Tibial nerve (tissue), 4 donors: Measurements from ENCODE around the gene LBP.

Experiments used
- EP300 ChIP-seq, 2 donors: sonication (generic); formaldehyde crosslinking; IDR thresholded peaks; one replicate each; pipeline ENCODE4 v1.6.1; 2017; ENCODE audit warnings: antibody characterized with exemption in 2 of 2, mild to moderate bottlenecking in 1 of 2
- POLR2A ChIP-seq, 2 donors: fragments of 450-650 bp; IDR thresholded peaks; one replicate each; pipeline ENCODE4 v1.6.1; 2017; ENCODE audit warnings: antibody characterized with exemption in 2 of 2, mild to moderate bottlenecking in 2 of 2, moderate library complexity in 2 of 2
- TF ChIP-seq, protein P1 (sequence below), 5 experiments: fragments of 200-600 bp in 3 of 5; fragments of 450-650 bp in 2 of 5; sonication (generic) in 3 of 5; IDR thresholded peaks; one replicate each; pipeline ENCODE4 v1.5.1; 2016 to 2019; ENCODE audit warnings: antibody characterized with exemption in 5 of 5, mild to moderate bottlenecking in 3 of 5, moderate library complexity in 2 of 5

- TF ChIP-seq, protein P1, sequence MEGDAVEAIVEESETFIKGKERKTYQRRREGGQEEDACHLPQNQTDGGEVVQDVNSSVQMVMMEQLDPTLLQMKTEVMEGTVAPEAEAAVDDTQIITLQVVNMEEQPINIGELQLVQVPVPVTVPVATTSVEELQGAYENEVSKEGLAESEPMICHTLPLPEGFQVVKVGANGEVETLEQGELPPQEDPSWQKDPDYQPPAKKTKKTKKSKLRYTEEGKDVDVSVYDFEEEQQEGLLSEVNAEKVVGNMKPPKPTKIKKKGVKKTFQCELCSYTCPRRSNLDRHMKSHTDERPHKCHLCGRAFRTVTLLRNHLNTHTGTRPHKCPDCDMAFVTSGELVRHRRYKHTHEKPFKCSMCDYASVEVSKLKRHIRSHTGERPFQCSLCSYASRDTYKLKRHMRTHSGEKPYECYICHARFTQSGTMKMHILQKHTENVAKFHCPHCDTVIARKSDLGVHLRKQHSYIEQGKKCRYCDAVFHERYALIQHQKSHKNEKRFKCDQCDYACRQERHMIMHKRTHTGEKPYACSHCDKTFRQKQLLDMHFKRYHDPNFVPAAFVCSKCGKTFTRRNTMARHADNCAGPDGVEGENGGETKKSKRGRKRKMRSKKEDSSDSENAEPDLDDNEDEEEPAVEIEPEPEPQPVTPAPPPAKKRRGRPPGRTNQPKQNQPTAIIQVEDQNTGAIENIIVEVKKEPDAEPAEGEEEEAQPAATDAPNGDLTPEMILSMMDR (IDR thresholded peaks at IDR 0.05), result no peak
- no peak for TF ChIP-seq POLR2A (IDR thresholded peaks at IDR 0.05)
- TF ChIP-seq EP300 (IDR thresholded peaks at IDR 0.05), result no peak
These were observed 38.8 kb upstream of the LBP start for GRCh38 chr20:38307371-38308046.
